Chondrocyte (in vitro differentiated cells): ENCODE data around the gene CEP164. TPM values are rescaled to one million over a fixed set of nuclear protein-coding genes. Genes with fewer than 3 reads are reported as not detected.
A peak's percentile ranks its signal among the peaks of the same experiment; 100 is the strongest.
"Not testable (repeated sequence)": the region's sequence is repeated elsewhere in the genome, so short reads cannot be mapped to it uniquely, and the experiment has no call there.

Experiments
- DNase-seq: peaks from one replicate; pipeline ENCODE4 v3.0.0; 2021; ENCODE audit warnings: mixed read lengths, low spot score
- H3K27ac Mint-ChIP-seq: one replicate; pipeline ENCODE4 v1.8.0; 2021; ENCODE audit warnings: mild to moderate bottlenecking, moderate library complexity, mixed read lengths; ENCODE audit not compliant: unreplicated experiment
- H3K27me3 Mint-ChIP-seq: 2 replicates; pipeline ENCODE4 v1.8.0; 2021; ENCODE audit warnings: low read depth, mixed read lengths
- H3K36me3 Mint-ChIP-seq: 2 replicates; pipeline ENCODE4 v1.8.0; 2021; ENCODE audit warnings: low read depth, mixed read lengths
- H3K4me1 Mint-ChIP-seq: 2 replicates; pipeline ENCODE4 v1.8.0; 2021; ENCODE audit warnings: low read depth, mild to moderate bottlenecking, mixed read lengths
- H3K4me3 Mint-ChIP-seq: one replicate; pipeline ENCODE4 v1.8.0; 2021; ENCODE audit warnings: mild to moderate bottlenecking, moderate library complexity, mixed read lengths; ENCODE audit not compliant: unreplicated experiment
- H3K9me3 Mint-ChIP-seq: 2 replicates; pipeline ENCODE4 v1.8.0; 2021; ENCODE audit warnings: low read depth, mixed read lengths
- total RNA-seq: library from RNA; stranded (reverse); gene quantifications from 3 replicates; pipeline ENCODE4 v1.2.1, GENCODE V29; 2021
- TF ChIP-seq, protein P1 (sequence below): fragments of 200-600 bp; sonication (generic); IDR thresholded peaks from 2 replicates; pipeline ENCODE4 v1.5.0; 2021; ENCODE audit warnings: antibody characterized with exemption, mild to moderate bottlenecking, moderate library complexity

CEP164 gene
- total RNA-seq, 1 donor from 2014 or later, result 29.2 TPM

DNA sequence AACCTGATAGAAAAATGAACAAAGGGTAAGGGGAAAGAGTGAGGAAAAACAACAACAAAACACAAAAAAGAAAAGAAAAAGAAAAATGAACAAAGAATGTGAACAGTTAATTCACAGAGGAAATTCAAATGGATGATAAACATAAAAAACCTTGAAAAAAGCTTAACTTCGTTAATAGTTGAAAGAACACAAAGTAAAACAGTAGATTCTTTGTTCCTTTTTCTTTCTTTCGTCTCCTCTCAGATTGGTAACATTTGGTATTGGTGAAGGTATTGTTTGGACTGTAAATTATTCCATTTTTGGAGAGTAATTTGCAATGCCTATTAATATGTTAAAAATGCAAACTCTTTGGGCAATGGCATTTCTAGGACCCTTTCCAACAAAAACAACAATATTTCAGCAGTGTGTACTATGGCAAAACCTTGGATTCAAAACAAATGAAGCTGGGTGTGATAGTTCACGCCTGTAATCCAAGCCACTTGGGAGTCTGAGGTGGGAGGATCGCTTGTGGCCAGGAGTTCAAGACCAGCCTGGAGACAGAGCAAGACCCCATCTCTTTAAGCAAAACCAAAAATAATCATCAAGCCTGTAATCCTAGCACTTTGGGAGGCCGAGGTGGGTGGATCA is 8.3 kb upstream of the CEP164 start:
- peaks cover 3% of the 10 kb centered on the region for H3K9me3 Mint-ChIP-seq
- peaks cover 25% of the 10 kb centered on the region for H3K4me1 Mint-ChIP-seq
- H3K36me3 Mint-ChIP-seq, result peaks cover 2% of the 10 kb centered on the region
- peak overlapping the region; percentile 71 for H3K27ac Mint-ChIP-seq
- no peaks in the 10 kb centered on the region for H3K27me3 Mint-ChIP-seq
- no peak for DNase-seq
- H3K4me3 Mint-ChIP-seq, result no peak overlapping the region
- TF ChIP-seq, protein P1, sequence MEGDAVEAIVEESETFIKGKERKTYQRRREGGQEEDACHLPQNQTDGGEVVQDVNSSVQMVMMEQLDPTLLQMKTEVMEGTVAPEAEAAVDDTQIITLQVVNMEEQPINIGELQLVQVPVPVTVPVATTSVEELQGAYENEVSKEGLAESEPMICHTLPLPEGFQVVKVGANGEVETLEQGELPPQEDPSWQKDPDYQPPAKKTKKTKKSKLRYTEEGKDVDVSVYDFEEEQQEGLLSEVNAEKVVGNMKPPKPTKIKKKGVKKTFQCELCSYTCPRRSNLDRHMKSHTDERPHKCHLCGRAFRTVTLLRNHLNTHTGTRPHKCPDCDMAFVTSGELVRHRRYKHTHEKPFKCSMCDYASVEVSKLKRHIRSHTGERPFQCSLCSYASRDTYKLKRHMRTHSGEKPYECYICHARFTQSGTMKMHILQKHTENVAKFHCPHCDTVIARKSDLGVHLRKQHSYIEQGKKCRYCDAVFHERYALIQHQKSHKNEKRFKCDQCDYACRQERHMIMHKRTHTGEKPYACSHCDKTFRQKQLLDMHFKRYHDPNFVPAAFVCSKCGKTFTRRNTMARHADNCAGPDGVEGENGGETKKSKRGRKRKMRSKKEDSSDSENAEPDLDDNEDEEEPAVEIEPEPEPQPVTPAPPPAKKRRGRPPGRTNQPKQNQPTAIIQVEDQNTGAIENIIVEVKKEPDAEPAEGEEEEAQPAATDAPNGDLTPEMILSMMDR, result no peak

DNA sequence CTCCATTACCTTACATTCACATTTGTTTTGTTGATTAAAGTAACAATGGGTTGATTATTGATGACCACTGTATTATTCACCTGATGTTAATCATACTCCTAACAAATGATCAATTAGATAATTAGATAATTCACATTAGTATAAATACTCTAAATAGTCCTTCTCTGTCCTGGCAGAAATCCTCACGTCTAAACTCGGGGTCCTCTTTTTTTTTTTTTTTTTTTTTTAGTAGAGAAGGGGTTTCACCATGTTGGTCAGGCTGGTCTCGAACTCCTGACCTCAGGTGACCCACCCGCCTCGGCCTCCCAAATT is 443 bp upstream of the CEP164 start:
- H3K27me3 Mint-ChIP-seq, H3K36me3 Mint-ChIP-seq, DNase-seq, H3K27ac Mint-ChIP-seq, H3K9me3 Mint-ChIP-seq, H3K4me3 Mint-ChIP-seq: not testable (repeated sequence)
- peaks cover 11% of the 10 kb centered on the region for H3K4me1 Mint-ChIP-seq

DNA sequence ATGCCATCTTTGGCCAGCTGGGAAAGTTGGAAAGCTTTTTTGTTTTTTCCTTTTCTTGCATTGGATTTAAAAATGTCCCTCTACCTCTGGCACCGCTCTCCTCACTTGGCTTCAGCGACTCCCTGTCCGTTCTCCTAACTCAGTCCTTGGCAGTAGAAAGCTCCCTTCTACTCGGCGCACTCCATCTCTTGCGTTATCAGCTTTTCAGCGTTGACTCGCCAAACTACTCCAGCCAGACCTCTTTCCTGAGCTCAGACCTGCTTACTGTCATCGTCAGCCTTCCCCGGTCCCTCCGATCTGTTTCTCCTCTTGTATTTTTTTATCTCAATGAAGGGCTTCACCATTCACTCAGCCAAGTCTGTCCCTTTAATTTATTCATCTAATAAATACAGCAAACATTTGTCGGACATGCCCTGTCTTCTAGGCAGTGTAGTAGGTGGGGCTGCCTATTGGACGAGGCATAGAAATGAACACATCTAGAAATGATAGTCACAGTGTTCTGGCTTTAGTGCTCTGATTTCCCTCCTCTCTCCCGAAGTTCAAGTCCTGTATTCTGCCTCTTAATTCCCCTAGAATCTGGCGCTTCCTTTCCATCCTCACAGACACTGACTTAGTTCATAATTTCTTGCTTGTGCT is 839 bp downstream of the CEP164 start:
- no peaks in the 10 kb centered on the region for H3K9me3 Mint-ChIP-seq
- no peak for DNase-seq
- H3K27ac Mint-ChIP-seq, result no peak overlapping the region
- no peaks in the 10 kb centered on the region for H3K27me3 Mint-ChIP-seq
- no peaks in the 10 kb centered on the region for H3K36me3 Mint-ChIP-seq
- peaks cover 11% of the 10 kb centered on the region for H3K4me1 Mint-ChIP-seq
- TF ChIP-seq, protein P1, result no peak
- no peak overlapping the region for H3K4me3 Mint-ChIP-seq

DNA sequence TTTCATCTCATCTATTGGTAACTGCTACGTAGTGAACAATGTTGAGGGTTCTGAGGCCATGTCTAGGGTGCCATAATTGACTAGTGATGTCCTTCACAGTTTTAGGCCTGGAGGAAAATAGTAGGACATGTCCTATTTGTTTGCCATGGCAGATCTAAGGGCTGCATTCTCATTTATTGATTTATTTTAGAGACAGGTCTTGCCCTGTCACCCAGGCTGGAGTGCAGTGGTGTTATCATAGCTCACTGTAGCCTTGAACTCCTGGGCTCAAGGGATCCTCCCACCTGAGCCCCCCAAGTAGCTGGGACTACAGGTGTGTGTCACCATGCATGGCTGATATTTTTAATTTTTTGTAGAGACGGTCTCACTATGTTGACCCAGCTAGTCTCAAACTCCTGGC is 5.2 kb downstream of the CEP164 start:
- Mint-ChIP-seq H3K4me1 (peaks cover 11% of the 10 kb centered on the region), H3K9me3 (no peaks in the 10 kb centered on the region), H3K4me3 (no peak overlapping the region), H3K27ac (no peak overlapping the region), H3K27me3 (no peaks in the 10 kb centered on the region), H3K36me3 (peaks cover 10% of the 10 kb centered on the region)
- TF ChIP-seq, protein P1, result no peak
- no peak for DNase-seq

DNA sequence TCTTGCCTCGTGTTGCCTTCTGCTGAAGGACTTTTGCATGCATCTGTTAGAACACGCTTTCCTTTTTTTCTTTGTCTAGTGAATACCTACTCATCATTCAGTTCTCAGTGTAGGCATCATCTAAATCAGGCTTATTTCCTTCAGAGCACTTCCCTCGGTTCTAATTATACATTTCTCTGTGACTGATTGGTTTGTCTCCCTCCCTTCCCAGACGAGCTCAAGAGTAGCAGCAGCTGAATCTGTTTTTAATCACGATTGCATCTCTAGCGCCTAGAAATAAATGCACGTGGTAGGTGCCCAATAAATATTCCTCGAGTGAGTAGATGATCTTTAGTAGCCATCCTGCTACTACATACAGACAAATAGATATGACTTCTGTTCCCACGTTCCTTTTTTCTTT is 6.3 kb downstream of the CEP164 start:
- Mint-ChIP-seq H3K27ac (no peak overlapping the region), H3K36me3 (peaks cover 15% of the 10 kb centered on the region), H3K9me3 (no peaks in the 10 kb centered on the region), H3K27me3 (no peaks in the 10 kb centered on the region), H3K4me1 (peaks cover 11% of the 10 kb centered on the region), H3K4me3 (no peak overlapping the region)
- DNase-seq, result no peak
- TF ChIP-seq, protein P1, result no peak

DNA sequence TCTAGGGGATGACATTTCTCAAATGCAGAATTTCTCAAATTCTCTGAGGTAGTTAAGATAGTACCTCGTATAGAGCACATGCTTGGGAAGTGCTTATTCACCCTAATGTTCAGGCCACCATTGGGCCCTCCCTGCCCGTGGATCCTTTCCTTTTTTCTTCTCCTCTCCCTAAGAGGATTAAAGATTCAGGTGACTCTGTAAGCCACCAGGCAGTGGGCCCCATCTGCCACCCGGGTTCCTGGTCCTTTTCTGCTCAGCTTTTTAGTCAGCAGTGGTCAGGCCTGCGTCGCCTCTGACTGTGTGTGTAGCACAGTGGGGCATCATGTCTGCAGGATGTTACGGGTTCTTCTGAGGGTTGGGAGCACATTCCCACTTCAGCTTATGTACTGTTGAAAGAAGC is 7.2 kb downstream of the CEP164 start:
- peaks cover 16% of the 10 kb centered on the region for H3K36me3 Mint-ChIP-seq

More for the DNA sequence above, 7.2 kb downstream of the CEP164 start:
- DNase-seq, result no peak
- H3K4me1 Mint-ChIP-seq, result peaks cover 8% of the 10 kb centered on the region
- no peaks in the 10 kb centered on the region for H3K9me3 Mint-ChIP-seq
- H3K27ac Mint-ChIP-seq, result no peak overlapping the region
- H3K4me3 Mint-ChIP-seq, result no peak overlapping the region
- H3K27me3 Mint-ChIP-seq, result no peaks in the 10 kb centered on the region
- TF ChIP-seq, protein P1, result no peak
